Mesendoderm (in vitro differentiated cells): ENCODE results near the gene THADA.

Experiments used
- DNase-seq: peaks from one replicate; pipeline ENCODE4 v3.0.0; 2013
- H2AK5ac ChIP-seq: 2 replicates; pipeline ENCODE4 v1.6.1; 2013; ENCODE audit warnings: low read length, inconsistent platforms
- H2BK120ac ChIP-seq: 2 replicates; pipeline ENCODE4 v1.6.1; 2013; ENCODE audit warnings: low read depth, mild to moderate bottlenecking, low read length, moderate library complexity, mixed read lengths
- H2BK15ac ChIP-seq: replicated peaks from 2 replicates; pipeline ENCODE4 v1.6.1; 2013; ENCODE audit warnings: low read depth, mild to moderate bottlenecking, moderate library complexity
- H2BK5ac ChIP-seq: 2 replicates; pipeline ENCODE4 v1.6.1; 2013; ENCODE audit warnings: low read length, inconsistent platforms
- H3K18ac ChIP-seq: 2 replicates; pipeline ENCODE4 v1.6.1; 2013; ENCODE audit warnings: mild to moderate bottlenecking, low read length, mixed read lengths
- H3K23ac ChIP-seq: one replicate; pipeline ENCODE4 v1.6.1; 2013; ENCODE audit warnings: low read length
- H3K27ac ChIP-seq: 2 replicates; pipeline ENCODE4 v1.5.1; 2013; ENCODE audit warnings: low read depth, mild to moderate bottlenecking, inconsistent platforms, low read length, moderate library complexity
- H3K27me3 ChIP-seq: 2 replicates; pipeline ENCODE4 v1.6.1; 2013; ENCODE audit warnings: low read length, control low read depth, mild to moderate bottlenecking, inconsistent platforms; ENCODE audit not compliant: insufficient read depth, poor library complexity
- H3K36me3 ChIP-seq: 2 replicates; pipeline ENCODE4 v1.6.1; 2013; ENCODE audit warnings: low read length, inconsistent platforms; ENCODE audit not compliant: control insufficient read depth, insufficient read depth
- H3K4ac ChIP-seq: one replicate; pipeline ENCODE4 v1.6.1; 2013; ENCODE audit warnings: low read depth, mild to moderate bottlenecking, low read length, moderate library complexity
- H3K4me1 ChIP-seq: 2 replicates; pipeline ENCODE4 v1.6.1; 2013; ENCODE audit warnings: low read depth, low read length, inconsistent platforms; ENCODE audit not compliant: control insufficient read depth
- H3K4me2 ChIP-seq: 2 replicates; pipeline ENCODE4 v1.6.1; 2013; ENCODE audit warnings: low read length
- H3K4me3 ChIP-seq: 2 replicates; pipeline ENCODE4 v1.5.1; 2013; ENCODE audit warnings: mild to moderate bottlenecking, low read length
- H3K56ac ChIP-seq: one replicate; pipeline ENCODE4 v1.6.1; 2013; ENCODE audit warnings: low read length
- H3K79me1 ChIP-seq: 2 replicates; pipeline ENCODE4 v1.6.1; 2013; ENCODE audit warnings: low read length, inconsistent platforms
- H3K79me2 ChIP-seq: 2 replicates; pipeline ENCODE4 v1.6.1; 2013; ENCODE audit warnings: mild to moderate bottlenecking, low read length; ENCODE audit not compliant: control insufficient read depth, insufficient read depth
- H3K9ac ChIP-seq: 2 replicates; pipeline ENCODE4 v1.6.1; 2013; ENCODE audit warnings: low read length, inconsistent platforms
- H4K5ac ChIP-seq: one replicate; pipeline ENCODE4 v1.6.1; 2013; ENCODE audit warnings: low read length
- H4K8ac ChIP-seq: one replicate; pipeline ENCODE4 v1.6.1; 2013; ENCODE audit warnings: low read depth, mild to moderate bottlenecking, control low read depth, low read length, moderate library complexity
- WGBS: extraction: QIAGEN DNeasy Blood & Tissue Kit; methylation state at CpG from one replicate; pipeline ENCODE4 v1.1.7; 2013; ENCODE audit warnings: low lambda C conversion rate, missing lambda C conversion rate; ENCODE audit not compliant: insufficient coverage; ENCODE audit errors: extremely low coverage; 5-methylcytosine and 5-hydroxymethylcytosine counted together

THADA gene

DNA sequence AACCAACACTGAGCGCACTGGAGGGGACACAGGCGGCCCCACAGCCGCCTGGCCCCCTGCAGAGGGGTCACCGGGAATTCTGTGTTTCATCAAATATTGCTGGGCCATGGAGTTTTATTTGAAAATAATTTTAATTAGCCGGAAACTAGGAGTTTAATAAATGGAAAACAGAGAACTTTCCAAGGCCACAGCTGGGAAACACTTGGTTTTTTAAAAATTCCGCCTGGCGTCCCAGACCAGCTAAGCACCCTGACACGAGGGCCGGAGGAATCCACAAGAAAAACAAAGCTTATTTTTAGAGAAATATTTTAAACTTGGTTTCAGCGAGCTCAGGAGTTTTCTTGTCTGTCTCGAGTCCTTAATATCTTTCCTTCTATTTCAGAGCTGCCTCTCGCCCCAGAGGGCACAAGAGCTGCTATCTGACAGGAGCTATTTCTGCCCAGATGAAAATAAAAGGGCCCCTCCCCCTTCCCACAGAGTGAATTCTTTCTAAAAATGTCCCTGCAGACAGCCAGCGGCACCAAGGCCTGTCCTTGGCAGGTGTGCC is 377.6 kb downstream of the THADA start:
- peak overlapping the region; percentile 56 for H2BK120ac ChIP-seq
- H4K5ac ChIP-seq, result no peak overlapping the region
- DNase-seq, result peak; percentile 70
- peaks cover 15% of the 10 kb centered on the region for H3K4me1 ChIP-seq
- WGBS, result no CpG with 5 or more reads among the region's 13 CpGs
- H2BK5ac ChIP-seq, result peak overlapping the region; percentile 98
- no peaks in the 10 kb centered on the region for H3K36me3 ChIP-seq
- no peak overlapping the region for H2BK15ac ChIP-seq
- H3K27me3 ChIP-seq, result no peaks in the 10 kb centered on the region
- peak overlapping the region; percentile 9 for H3K4me2 ChIP-seq
- peak overlapping the region; percentile 73 for H3K9ac ChIP-seq
- H3K79me2 ChIP-seq, result peaks cover 5% of the 10 kb centered on the region
- H3K18ac ChIP-seq, result peak overlapping the region; percentile 91
- H3K23ac ChIP-seq, result no peak overlapping the region
- peak overlapping the region; percentile 81 for H3K4ac ChIP-seq
- peak overlapping the region; percentile 82 for H4K8ac ChIP-seq
- H2AK5ac ChIP-seq, result no peak overlapping the region
- no peaks in the 10 kb centered on the region for H3K79me1 ChIP-seq
- H3K4me3 ChIP-seq, result no peak overlapping the region
- peak overlapping the region; percentile 98 for H3K27ac ChIP-seq
- H3K56ac ChIP-seq, result peak overlapping the region; percentile 91

DNA sequence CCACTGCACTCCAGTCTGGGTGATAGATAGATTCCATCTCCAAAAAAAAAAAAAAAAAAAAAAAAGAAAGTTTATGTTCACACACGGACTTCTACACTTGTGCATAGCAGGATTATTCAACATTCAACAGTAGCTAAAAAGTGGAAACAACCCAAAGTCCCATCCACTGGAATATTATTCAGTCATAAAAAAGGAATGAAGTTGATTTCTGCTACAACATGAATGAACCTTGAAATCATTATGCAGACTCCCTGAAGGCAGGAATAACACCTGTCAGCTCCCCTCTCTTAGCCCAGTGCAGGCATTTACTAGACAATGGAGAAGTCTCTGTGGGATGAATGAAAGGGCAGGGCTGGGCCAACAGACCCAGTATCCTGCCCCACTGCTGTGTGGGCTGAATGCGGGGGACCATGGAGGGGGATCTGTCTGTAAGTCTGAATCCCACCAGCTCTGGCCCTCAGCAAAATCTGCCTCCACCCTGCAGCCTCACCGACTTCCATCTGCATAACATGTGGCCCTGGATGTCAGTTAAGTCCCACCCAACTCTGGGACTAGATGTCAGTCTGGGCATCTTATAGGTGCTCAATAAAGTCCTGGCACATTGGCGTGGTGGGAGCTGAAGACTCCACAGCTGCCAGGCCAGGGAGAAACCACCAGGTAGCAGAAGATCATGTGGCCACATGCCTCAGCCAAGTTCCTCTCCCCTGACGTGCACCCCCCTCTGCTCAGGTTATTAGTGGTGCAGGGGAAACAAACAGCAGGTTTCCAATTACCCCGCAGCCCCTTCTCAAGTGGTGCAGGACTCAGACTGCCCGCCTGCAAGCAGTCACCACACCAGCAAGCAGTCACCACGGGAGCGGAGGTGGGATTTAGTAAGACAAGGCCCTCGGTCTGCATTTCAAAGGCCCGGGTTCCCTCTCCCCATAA is 378.3 kb downstream of the THADA start:
- H4K5ac ChIP-seq, result no peak overlapping the region

DNA sequence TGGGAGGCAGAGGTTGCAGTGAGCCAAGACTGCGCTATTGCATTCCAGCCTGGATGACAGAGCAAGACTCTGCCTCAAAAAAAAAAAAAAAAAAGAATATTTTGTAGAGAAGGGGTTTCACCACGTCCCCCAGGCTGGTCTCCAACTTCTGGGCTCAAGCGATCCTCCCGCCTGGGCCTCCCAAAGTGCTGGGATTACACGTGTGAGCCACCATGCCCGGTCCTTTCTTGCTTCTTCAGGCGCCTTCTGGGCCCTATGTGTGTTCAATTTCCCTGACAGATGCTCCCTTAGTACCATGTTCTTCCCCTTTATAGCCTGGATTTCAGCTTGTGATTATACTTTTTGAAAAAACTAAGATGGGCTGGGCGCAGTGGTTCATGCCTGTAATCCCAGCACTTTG is 379.2 kb downstream of the THADA start:
- no peak for DNase-seq
- no peaks in the 10 kb centered on the region for H3K27me3 ChIP-seq
- peaks cover 14% of the 10 kb centered on the region for H3K4me1 ChIP-seq

More for the DNA sequence above, 378.3 kb downstream of the THADA start:
- H3K4me2 ChIP-seq, result no peak overlapping the region
- H3K4ac ChIP-seq, result no peak overlapping the region
- H3K9ac ChIP-seq, result peak overlapping the region; percentile 25
- H3K18ac ChIP-seq, result peak overlapping the region; percentile 91
- H2BK5ac ChIP-seq, result peak overlapping the region; percentile 66
- no peak overlapping the region for H3K4me3 ChIP-seq
- H2BK120ac ChIP-seq, result peak overlapping the region; percentile 56
- no peak overlapping the region for H2AK5ac ChIP-seq
- no peak overlapping the region for H2BK15ac ChIP-seq
- H3K23ac ChIP-seq, result peak overlapping the region; percentile 60
- H3K79me2 ChIP-seq, result peaks cover 2% of the 10 kb centered on the region
- no CpG with 5 or more reads among the region's 11 CpGs for WGBS
- H4K8ac ChIP-seq, result no peak overlapping the region
- H3K4me1 ChIP-seq, result peaks cover 15% of the 10 kb centered on the region
- no peaks in the 10 kb centered on the region for H3K36me3 ChIP-seq
- H3K27me3 ChIP-seq, result no peaks in the 10 kb centered on the region
- H3K56ac ChIP-seq, result peak overlapping the region; percentile 54
- H3K27ac ChIP-seq, result peak overlapping the region; percentile 98
- no peaks in the 10 kb centered on the region for H3K79me1 ChIP-seq
- DNase-seq, result peak; percentile 96

DNA sequence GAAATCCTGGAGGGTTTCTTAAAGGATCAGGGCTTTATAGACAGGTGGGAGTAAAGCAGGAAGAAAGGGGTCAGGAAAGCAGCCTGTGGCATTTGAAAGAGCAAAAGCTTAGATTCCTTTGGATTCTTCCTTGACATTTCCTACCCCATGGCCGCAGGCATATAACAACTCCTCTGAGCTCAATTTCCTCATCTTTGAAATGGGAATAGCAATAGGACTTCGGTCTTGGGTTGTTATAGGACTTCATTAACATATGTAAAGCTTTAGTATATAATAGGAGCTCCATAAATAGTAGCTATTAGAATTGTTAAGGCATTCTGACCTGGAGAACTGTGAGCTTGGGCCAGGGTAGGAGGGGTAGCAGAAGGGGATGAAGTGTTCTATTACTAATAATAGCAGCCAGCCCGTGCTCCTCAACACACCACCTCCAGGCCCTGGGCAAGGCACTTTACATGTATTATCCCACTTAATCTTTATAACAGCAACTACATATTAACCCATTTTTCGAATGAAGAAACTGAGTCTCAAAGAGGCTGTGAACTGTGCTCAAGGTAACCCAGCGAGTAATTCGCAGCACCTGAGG is 380.1 kb downstream of the THADA start:
- H3K4ac ChIP-seq, result peak overlapping the region; percentile 48
- no peaks in the 10 kb centered on the region for H3K27me3 ChIP-seq
- H3K18ac ChIP-seq, result no peak overlapping the region
- H3K4me3 ChIP-seq, result no peak overlapping the region
- no peak overlapping the region for H3K27ac ChIP-seq
- H3K56ac ChIP-seq, result no peak overlapping the region
- DNase-seq, result no peak
- H2BK5ac ChIP-seq, result no peak overlapping the region
- no peak overlapping the region for H3K4me2 ChIP-seq
- no peak overlapping the region for H4K5ac ChIP-seq
- H4K8ac ChIP-seq, result no peak overlapping the region
- no peak overlapping the region for H2AK5ac ChIP-seq
- H3K79me2 ChIP-seq, result no peaks in the 10 kb centered on the region
- peaks cover 11% of the 10 kb centered on the region for H3K4me1 ChIP-seq
- no peak overlapping the region for H3K9ac ChIP-seq
- H3K79me1 ChIP-seq, result no peaks in the 10 kb centered on the region
- H2BK120ac ChIP-seq, result no peak overlapping the region
- no peaks in the 10 kb centered on the region for H3K36me3 ChIP-seq
- H3K23ac ChIP-seq, result no peak overlapping the region
- no peak overlapping the region for H2BK15ac ChIP-seq
- WGBS, result no CpG with 5 or more reads among the region's 6 CpGs

More for the DNA sequence above, 379.2 kb downstream of the THADA start:
- Histone ChIP-seq H3K23ac (no peak overlapping the region), H2AK5ac (no peak overlapping the region), H3K4ac (no peak overlapping the region), H2BK15ac (no peak overlapping the region), H4K8ac (no peak overlapping the region), H3K79me2 (no peaks in the 10 kb centered on the region), H3K18ac (no peak overlapping the region), H3K36me3 (no peaks in the 10 kb centered on the region), H3K9ac (no peak overlapping the region), H3K4me2 (no peak overlapping the region), H4K5ac (no peak overlapping the region), H3K56ac (no peak overlapping the region), H2BK5ac (no peak overlapping the region), H3K4me3 (no peak overlapping the region), H2BK120ac (no peak overlapping the region), H3K27ac (no peak overlapping the region), H3K79me1 (no peaks in the 10 kb centered on the region)
- no CpG with 5 or more reads among the region's 8 CpGs for WGBS

DNA sequence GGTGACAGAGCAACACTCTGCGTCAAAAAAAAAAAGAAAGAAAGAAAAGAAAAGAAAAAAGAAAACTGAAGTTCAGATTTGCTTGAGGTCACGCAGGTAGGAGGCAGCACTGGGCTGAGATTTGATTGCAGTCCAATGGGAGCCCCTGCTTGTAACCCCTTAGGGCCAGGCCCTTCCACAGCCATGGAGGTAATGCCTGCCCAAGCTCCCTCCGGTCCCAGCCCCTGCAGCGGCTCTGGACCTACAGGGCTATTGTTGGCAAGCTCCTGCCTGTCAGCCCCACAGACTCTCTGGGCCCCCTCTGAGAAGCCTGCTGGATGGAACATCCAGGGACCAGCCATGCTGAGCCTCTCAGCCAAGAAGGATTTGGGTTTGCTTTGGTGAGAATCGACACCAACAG is 381.6 kb downstream of the THADA start:
- Histone ChIP-seq H3K4ac (no peak overlapping the region), H2BK15ac (no peak overlapping the region), H3K4me1 (peaks cover 8% of the 10 kb centered on the region), H3K36me3 (no peaks in the 10 kb centered on the region), H3K79me1 (no peaks in the 10 kb centered on the region), H2AK5ac (no peak overlapping the region), H3K27me3 (no peaks in the 10 kb centered on the region), H3K4me2 (no peak overlapping the region), H3K27ac (no peak overlapping the region), H3K9ac (no peak overlapping the region), H3K18ac (no peak overlapping the region), H3K4me3 (no peak overlapping the region), H3K79me2 (no peaks in the 10 kb centered on the region), H3K56ac (no peak overlapping the region), H3K23ac (no peak overlapping the region), H2BK120ac (no peak overlapping the region), H4K8ac (no peak overlapping the region), H2BK5ac (no peak overlapping the region), H4K5ac (no peak overlapping the region)
- peak; percentile 53 for DNase-seq
- no CpG with 5 or more reads among the region's 5 CpGs for WGBS
